ENCODE results near the gene KIAA1328.
"Not testable (repeated sequence)": the region's sequence is repeated elsewhere in the genome, so short reads cannot be mapped to it uniquely, and the experiment has no call there.

Gene KIAA1328

GRCh38 chr18:36887864-36888263 lies 58.9 kb downstream of the KIAA1328 start:
- no peak for DNase-seq (ENCODE audit: low read depth)

- no peak for DNase-seq (ENCODE audit: low read depth)
Measured at GRCh38 chr18:36888778-36889177, 59.9 kb downstream of the KIAA1328 start.

DNA sequence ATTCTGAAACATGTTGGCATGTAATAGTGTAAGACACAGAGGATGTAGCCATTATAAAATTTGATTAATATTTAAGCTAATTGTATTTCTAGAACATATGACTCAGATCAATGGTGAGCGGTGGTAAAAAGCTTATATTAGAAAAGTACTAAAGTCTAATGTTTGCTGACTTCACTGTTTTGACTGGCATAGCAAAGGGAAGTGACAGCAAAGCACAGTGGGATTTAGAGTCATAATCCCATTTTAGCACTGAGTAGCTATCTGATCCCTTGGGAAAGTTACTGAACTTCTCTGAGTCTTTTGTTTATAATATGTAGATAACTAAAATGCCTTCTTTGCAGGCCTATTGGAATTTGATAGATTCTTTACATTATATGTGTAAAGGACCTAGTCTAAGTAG lies 60.4 kb downstream of the KIAA1328 start:
- peak; percentile 15 for DNase-seq (ENCODE audit: low read depth)

DNA sequence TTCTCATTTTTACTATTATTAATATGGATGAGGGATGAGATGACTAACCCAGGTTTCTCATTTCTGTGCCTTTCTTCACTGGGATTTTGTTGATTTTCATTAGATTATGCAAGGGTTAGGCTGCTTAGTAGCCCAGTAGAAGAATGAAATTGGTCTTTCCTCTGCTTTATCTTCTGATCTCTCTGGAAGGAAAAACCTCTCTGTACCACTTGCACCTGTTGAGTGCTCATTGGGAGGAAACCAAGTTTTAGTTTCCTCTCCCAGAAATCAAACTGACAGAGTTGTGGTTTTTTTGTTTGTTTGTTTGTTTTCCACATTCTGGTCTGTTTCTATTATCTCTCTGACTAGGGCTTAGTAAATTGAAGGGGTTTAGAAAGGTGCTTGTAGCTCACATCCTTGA lies 60.8 kb downstream of the KIAA1328 start:
- DNase-seq (ENCODE audit: low read depth): no peak

DNA sequence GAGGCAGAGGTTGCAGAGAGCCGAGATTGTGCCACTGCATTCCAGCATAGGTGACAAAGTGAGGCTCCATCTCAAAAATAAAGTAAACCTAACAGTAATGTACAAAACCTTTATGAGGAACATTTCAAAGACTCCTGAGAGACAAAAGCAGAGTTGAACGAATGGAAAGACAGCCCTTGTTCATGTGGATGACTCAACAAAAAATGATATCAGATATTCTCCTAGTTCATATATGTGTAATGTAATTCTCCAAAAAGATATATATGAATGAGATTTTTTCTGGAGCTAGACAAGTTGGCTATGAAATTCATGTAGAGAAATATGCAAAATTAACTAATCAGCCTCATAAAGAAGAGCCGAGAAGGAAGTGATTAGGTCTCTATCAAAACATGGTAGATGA lies 61.7 kb downstream of the KIAA1328 start:
- DNase-seq (ENCODE audit: low read depth): no peak

- no peak for DNase-seq (ENCODE audit: low read depth)
Measured at GRCh38 chr18:36893227-36893626, 64.3 kb downstream of the KIAA1328 start.

- DNase-seq (ENCODE audit: low read depth): no peak
Measured at GRCh38 chr18:36895606-36896005, 66.7 kb downstream of the KIAA1328 start.

- DNase-seq (ENCODE audit: low read depth): no peak
Measured at GRCh38 chr18:36897253-36897652, 68.3 kb downstream of the KIAA1328 start.

GRCh38 chr18:36899289-36899688 lies 70.4 kb downstream of the KIAA1328 start:
- DNase-seq (ENCODE audit: low read depth): no peak

- DNase-seq (ENCODE audit: low read depth): no peak
Measured at GRCh38 chr18:36900466-36900865, 71.5 kb downstream of the KIAA1328 start.

- peak; percentile 28 for DNase-seq (ENCODE audit: low read depth)
Measured at GRCh38 chr18:36901277-36901701, 72.4 kb downstream of the KIAA1328 start.

- DNase-seq (ENCODE audit: low read depth): peak; percentile 31
Measured at GRCh38 chr18:36903215-36903928, 74.4 kb downstream of the KIAA1328 start.

DNA sequence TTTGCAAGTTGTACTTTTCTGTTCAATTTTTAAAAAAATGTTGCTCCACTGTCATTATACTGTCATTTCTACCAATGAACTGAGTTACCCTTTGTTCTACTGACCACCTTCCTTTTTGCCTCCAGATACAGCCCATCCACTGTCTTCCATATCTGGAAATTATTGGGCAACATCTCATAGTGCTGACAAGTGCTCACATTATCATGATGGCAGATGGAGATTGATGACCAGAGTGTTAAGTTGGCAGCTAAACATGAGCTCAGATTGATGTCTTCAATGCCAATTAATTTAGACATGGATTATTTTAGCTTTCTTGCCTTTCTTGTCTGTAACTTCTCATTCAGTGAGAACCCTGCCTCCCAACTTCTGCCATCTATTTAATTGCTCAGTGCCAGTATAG lies 76.6 kb downstream of the KIAA1328 start:
- no peak for DNase-seq (ENCODE audit: low read depth)

DNA sequence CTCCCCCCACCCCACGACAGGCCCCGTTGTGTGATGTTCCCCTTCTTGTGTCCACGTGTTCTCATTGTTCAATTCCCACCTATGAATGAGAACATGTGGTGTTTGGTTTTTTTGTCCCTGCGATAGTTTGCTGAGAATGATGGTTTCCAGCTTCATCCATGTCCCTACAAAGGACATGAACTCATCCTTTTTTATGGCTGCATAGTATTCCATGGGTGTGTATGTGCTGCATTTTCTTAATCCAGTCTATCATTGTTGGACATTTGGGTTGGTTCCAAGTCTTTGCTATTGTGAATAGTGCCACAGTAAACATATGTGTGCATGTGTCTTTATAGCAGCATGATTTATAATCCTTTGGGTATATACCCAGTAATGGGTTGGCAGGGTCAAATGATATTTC lies 80.4 kb downstream of the KIAA1328 start:
- not testable (repeated sequence) for DNase-seq (ENCODE audit: low read depth)

DNA sequence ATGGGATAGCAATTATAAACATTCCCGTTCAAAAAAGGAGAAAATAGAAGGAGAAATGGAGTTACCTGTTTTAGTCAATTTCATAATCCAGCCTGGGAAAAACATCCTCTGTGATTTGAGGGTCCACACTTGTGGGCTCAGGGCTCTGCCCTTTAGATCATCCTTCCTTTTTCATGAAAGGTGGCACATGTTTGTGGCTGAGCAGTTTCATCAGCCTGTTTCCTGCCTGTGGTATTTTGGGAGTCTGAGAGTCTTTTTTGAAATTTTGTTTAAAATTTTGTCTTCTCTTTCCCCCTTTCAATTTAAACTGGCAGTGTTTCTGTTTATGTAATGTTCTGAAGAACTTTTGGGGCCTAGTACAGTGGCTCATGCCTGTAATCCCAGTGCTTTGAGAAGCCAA lies 84.0 kb downstream of the KIAA1328 start:
- DNase-seq (ENCODE audit: low read depth): no peak

GRCh38 chr18:36917907-36918306 lies 89.0 kb downstream of the KIAA1328 start:
- DNase-seq (ENCODE audit: low read depth): no peak

DNA sequence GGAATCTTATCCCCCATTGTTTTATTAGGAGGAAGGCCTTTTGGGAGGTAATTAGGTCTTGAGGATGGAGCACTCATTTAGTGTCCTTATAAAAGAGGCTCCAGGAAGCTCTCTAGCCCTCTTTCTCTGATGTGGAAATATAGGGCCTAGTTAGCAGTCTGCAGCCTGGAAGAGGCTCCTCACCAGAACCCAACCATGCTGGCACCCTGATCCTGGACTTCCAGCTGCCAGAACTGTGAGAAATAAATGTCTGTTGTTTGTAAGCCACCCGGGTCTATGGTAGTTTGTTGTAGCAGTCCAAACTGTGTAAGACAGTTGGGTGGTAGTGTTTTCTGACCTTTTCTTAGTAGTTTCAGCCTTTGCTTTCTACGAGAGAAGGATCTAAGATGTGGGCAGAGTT lies 100.7 kb downstream of the KIAA1328 start:
- no peak for DNase-seq (ENCODE audit: low read depth)

DNA sequence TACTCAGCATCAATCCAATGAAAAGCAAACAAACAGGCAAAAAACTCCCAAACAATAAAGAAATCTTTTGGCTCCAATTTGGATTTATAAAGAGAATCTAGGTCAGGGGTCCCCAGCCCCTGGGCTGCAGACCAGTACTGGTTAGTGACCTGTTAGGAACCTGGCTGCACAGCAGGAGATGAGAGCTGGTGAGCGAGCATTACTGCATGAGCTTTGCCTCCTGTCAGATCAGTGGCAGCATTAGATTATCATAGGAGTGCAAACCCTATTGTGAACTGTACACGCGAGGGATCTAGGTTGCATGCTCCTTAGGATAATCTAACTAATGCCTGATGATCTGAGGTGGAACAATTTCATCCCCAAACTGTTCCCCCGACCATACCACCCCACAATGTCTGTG lies 102.2 kb downstream of the KIAA1328 start:
- DNase-seq (ENCODE audit: low read depth): no peak

- no peak for DNase-seq (ENCODE audit: low read depth)
Measured at GRCh38 chr18:36933552-36933951, 104.6 kb downstream of the KIAA1328 start.

- DNase-seq (ENCODE audit: low read depth): peak; percentile 92
Measured at GRCh38 chr18:36934884-36935283, 106.0 kb downstream of the KIAA1328 start.

DNA sequence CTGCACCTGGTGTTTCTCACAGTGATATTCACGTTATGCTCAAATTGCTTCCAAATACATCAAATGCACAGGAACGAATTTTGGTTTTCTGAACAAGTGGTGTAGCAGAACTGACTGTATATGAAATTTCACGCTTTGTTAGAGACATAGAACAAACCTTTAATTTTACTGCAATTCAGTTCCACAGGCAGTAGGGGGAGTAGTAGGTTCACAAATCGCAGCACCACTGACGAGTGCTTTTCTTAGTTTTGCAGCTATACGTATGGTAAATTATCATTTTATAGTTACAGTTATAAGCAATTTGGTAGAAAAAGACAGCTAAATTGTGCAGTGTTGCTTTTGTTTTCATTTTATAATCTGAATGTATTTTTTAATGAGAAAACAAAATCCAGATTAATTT lies 113.3 kb downstream of the KIAA1328 start:
- no peak for DNase-seq (ENCODE audit: low read depth)

DNA sequence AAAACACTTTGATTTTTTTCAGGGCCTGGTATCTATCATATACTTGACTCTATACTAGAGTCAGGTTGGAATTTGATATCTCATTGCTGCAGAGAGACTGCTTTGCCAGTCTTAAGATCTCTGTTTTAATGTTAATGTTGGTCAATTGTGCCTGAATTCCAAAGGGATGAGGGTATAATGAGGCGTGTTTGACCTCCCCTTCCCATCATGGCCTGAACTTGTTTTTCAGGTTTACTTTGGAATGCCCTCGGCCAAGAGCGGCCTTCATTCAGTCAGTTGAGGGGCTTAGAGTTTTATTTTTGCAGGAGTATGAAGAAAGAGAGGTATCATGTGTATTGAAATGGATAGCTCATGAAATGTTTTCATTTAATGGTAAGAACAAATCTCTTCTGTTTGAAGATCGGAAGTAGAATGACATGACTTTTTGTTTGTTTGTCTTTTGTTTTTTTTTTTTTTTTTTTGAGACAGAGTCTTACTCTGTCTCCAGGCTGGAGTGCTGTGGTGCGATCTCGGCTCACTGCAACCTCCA lies 119.0 kb downstream of the KIAA1328 start:
- DNase-seq (ENCODE audit: low read depth): no peak

DNA sequence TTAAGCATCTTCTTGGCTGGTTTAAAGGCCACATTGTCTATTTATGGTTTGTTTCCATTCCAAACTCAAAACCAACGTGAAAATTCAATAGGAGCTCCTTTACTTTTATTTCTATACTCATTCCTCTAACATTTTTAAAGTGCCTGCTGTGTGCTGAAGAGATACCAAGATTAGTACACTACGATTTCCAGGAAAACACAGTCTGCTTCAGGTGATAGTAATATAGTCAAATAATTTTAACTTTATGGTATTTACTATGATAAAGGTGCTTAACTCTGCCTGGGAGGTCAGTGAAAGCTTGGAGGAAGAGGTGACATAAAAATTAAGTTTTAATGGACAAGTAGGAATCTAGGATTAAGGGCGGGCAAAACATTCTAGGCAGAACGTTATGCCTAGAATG lies 121.4 kb downstream of the KIAA1328 start:
- DNase-seq (ENCODE audit: low read depth): no peak

DNA sequence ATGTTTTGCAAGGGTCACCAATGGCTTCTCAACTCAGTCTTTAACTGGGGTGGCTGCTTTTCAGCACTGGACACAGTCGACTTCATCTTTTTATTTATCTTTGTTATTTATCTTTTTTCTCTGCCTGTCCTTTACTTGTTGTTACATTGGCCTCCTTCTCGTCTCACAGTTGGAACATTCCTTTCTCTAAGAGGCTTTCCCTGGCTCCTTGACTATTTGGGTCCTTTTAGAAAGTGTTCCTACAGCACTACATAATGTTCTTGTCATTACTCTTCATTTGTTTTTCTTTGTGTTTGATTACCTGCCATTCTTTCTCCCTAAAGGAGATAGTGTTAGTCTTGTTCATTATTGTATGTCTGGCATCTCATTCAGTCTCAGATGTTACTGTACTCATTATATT lies 122.0 kb downstream of the KIAA1328 start:
- no peak for DNase-seq (ENCODE audit: low read depth)
